Stimulated activated CD8-positive, alpha-beta memory T cell treated with anti-CD3 and anti-CD28 coated beads, Interleukin-7, amount 100 ng/mL, for 48 hours (primary cell): ENCODE results near the gene EPB41L2.
"Not testable (repeated sequence)": the region's sequence is repeated elsewhere in the genome, so short reads cannot be mapped to it uniquely, and the experiment has no call there.

Experiments
- DNase-seq, 2 donors: peaks; one replicate each; pipeline ENCODE4 v3.0.0-alpha.2; 2020; ENCODE audit warnings: low read depth in 1 of 2; ENCODE audit errors: extremely low read depth in 1 of 2

EPB41L2 gene

DNA sequence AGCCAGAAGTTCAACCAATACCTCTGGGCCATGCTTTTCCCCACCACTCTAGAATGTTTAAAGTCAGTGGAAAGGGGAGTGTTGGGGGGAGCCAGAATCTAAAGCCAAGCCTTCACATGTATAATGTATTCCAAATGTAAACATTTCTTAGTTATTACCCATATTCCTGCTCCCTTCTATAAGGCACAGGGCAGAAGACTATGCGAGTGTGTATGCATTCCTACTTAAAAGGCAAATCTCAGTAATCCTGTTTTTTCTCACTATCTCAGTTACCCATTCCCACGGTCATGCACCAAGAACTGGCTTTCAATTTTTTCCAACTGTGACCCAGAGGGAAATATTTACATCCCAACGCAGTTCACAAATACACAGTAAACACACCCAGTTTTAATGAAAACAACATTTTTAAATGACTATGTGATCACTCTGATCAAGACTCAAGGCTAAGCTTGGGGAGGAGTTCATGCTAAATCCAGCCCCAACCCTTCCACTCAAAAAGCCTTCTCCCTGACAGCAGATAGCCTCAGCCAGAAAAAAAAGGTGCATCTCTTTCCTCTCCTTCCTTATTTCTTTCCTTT is 57.5 kb downstream of the EPB41L2 start:
- no peak for DNase-seq

DNA sequence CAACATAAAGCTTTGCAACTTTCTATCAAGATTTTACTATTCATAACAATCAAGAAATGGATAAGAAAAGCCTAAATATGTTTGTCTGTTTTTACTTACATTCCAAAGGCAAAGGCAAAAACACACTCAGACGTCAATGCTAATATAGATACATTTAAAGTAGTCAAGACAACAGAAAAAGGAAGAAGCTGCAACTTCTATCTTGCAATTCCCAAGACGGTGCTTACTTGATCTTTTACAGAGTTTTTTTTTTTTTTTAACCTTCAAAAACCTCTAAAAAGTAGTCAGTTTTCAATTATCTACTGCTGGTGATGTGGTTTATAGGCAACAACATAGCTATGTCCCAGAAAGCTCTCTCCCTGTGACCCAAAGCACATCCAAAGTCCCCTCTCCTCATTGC is 58.1 kb downstream of the EPB41L2 start:
- DNase-seq, result no peak

DNA sequence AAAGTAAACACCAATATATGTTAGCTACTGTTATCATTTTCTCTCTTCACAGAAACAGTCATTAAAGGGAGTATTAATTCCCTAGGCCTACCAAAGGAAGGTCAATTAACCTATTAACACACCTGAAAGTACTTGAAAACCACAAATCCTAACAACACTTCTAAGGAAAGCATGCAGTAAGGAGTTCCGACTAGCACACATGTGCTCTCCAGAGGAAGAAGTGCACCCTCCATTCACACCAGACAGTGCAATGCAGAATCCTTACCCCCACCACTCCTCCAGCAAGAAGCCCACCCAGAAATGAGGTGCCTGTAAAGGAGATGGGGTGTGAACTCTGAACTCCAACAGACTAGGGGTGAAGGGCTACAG is 58.7 kb downstream of the EPB41L2 start:
- DNase-seq, result no peak

DNA sequence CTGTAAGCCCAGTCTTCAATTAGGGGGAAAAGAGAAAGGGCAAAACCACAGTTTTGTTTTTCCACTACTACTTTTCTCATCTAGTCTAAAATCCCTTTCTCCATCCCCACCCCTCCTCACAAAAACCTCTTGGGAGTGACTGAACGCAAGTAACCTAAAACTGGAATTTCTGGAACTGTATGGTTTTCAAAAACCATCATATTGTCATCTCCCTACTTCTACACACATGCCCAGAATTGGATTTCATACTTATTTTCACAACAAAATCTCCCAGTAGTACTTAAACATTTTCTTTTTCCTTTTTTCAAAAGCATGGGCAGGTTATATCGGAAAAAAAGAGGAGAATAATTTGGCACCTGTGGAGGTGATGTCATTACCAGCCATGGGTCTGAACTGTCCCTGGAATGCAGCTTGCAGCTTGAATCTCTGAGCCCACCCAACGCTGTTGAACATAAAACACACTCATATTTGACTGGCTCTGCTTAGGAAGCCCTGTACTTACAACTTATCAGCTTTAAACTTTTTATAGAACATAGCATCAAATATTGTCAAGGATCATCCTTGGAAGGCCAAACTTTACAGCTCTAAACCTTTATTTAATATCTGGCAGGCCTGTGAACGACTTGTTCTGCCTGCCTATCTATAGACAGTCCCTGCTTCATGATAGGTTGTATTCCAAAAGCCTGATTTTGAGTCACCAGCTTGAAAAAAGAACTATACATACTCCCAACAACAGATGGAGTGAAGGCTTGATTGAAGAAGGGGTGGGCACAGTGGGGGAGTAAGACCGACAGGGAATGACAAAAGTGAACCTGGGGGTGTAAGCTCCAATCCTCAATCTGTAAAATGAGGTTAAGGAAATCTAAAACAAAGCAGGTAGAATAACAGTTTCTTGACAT is 59.3 kb downstream of the EPB41L2 start:
- no peak for DNase-seq

DNA sequence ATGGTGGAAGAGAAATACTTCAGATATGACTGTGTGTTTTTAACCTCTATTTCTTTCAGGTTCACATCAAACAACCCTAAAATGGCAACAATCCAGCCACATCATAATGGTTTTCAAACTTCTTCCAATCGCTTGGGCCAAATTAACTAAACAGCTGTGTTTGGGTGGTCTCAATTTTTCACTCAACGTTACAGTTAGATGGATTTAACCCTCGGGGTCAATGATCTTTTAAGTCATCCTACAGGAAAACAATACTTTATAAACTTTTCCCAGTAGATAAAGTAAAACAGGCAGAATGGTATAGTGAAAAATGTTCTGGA is 60.4 kb downstream of the EPB41L2 start:
- no peak for DNase-seq

DNA sequence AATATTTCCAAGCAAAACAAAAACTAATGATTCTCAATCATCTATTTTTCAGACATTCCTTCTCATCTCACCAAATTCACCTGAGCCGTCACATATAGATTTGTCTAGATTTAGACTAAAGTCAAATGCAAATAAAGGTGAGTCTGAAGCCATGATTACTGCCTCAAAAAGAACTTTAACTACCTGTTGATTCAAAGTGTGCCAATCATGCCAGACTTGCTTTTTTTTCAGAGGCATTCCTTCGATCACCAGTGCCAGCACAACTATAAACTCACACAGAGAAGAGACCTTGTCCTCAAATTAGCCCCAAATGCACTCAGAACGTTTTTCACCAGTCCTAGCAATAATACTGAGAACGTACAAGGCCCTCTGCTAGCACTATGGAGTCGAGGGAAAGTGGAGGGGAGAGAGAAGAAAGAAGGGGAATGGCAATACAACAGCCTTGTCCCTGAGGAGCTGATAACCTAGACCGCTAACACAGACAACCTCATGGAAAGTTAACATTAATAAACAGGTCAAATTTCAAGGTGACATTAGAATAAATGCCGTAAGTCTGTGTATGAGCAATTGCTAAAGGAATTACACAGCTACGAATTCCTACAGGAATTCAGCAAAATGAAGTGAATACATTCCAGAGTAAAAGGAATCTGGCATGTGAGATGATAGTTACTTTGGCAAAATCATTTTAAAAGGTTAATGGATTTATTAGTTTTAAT is 60.9 kb downstream of the EPB41L2 start:
- DNase-seq, result no peak

DNA sequence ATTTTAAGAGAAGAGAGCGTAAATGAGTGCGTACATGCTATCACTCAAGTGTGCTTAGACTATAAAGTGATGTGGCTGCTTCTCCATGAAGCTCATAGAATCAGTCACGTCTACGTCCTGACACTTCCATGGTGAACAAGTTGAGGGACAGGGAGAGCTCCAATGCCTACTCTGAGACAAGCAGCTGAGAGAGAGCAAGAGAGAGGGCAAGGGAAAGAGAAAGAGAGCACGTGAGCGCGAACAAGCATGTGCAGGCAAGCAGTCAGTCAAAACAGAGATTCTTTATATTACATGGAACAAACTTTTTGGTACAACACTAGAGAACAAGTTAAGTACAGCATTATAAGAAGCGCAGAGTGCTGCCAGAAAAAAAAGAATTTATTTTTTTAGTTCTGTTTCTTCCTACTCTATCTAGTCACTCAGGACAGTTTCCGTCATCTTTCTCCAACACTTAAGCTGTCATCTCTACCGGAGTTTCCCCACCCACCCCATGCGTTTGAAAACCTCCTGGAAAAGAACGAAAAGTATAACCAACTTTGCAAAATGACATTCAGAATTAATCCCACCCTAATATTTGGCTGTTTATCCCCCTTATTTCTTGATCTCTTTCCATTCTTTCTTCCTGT is 61.8 kb downstream of the EPB41L2 start:
- no peak for DNase-seq

DNA sequence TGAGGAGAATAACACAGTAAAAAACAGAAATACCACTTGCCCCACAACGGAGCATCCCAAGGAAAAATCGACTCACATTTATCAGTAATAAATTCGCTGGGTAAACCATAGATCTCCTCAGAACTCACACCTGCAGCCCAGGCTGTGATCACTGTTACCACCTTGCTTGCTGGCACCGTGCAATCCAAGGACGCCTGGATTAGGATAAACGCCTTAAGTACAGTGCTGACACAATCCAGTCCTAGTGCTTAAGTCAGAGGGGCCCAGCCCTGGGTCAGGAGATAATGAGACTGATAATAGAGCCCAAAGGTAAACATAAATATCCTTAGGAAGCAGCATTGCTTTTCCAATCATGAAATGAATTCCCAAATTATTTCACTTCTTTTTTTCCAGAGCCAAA is 62.5 kb downstream of the EPB41L2 start:
- no peak for DNase-seq

DNA sequence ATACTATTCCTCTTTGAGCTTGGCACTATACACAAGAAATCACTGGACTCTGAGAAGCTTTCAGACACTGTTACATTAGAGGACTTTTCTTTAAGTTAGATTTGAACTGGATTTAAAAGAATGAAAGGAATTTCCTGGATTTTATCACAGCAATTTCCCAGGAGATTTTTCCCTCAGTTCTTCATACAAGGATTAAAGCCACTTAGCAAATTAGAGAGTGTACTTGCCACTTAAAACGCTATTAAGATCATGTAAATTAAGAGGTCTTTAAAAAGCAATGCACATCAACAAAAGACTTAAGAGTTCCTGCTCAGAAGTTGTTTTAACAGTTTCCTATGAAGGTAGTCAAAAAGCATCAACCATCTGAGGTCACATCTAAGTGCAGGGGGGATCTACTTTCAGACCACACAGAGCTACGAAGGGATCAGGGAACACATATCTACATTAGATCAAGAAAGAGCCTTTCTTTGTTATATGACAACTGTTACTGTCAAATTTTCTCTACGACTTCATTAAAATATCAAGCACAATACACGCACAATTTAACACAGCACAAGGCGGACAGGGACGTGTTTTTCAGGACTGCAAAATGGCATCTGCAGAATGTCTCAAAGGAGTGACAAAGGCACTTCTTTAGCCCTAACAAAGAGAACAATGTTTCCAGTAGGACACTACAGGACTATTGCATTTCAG is 65.8 kb downstream of the EPB41L2 start:
- DNase-seq, result no peak

DNA sequence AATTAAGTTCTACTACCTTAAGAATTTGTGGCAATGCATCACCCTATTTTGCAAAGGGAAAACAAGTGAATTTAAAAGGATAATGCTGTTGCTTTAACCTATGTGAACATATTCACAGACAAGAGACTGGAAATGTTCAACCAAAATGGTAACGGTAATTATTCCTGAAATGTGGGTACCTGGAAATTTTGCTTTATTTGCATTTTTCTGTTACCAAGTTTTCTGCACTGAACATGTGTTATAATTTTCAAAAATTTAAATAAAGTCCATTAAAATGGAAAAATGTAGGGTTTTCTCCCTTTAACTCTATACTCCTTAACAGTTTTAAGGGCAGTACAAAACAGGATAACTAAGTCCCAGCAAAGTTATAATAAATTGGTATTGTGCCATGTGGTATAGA is 66.4 kb downstream of the EPB41L2 start:
- DNase-seq, result no peak

DNA sequence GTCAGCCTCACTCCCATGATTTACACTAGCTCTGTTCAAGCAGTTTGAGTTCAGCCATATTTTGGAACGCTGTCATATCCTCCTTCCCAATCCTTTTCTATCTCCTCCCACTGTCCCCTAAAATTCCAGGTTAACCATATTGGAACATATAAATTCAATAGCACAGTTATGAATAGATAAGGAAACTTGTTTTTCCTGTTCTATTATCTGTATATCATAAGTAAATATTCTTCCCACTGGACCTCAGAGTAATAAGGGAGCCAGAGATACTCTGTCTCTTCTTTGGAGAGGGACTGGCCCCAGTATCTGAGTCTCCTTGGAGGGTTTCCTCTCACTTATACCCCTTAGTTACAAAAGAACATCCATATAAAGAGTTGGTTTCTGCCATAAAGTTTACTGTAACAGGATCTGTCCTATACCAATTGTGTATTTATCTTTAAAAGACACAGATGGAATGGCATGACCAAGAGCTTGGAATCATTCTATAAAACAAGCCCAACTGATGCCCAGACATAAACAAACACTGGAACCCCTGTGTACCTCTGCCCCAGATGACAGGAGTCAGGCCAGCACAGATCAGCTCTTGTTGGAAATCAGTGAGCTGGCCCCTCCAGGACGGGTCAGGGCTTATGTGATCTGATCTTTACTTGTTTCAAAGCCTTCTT is 67.1 kb downstream of the EPB41L2 start:
- DNase-seq, result no peak

DNA sequence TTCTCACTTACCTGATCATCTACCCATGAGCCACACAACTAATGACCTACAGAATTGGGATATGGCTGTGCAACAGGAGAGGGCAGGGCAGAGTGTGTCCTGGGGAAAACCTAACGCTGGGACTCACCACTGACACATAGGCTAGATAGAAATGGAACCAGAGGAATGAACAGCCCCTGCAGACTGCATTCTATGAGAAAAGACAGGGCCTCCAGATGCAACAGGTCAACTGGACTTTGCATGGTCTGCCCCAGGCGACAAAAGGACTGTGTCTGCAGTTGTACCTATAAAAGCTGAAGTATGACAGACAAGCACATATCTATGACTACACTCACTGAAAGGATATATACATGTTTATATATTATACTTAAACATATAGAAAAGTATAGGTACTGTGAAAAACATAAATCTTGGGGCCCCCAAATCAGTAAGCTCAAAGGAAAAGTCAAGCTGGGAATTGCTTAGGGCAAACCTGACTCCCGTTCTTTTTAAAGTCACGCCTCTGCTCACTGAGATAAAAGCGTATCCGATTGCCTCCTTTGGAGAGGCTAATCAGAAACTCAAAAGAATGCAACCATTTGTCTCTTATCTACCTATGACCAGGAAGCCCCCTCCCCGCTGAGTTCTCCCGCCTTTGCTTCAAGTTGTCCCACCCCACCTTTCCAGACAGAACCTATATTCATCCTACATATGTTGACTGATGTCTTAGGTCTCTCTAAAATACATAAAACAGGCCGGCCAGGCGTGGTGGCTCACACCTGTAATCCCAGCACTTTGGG is 68.5 kb downstream of the EPB41L2 start:
- no peak for DNase-seq

DNA sequence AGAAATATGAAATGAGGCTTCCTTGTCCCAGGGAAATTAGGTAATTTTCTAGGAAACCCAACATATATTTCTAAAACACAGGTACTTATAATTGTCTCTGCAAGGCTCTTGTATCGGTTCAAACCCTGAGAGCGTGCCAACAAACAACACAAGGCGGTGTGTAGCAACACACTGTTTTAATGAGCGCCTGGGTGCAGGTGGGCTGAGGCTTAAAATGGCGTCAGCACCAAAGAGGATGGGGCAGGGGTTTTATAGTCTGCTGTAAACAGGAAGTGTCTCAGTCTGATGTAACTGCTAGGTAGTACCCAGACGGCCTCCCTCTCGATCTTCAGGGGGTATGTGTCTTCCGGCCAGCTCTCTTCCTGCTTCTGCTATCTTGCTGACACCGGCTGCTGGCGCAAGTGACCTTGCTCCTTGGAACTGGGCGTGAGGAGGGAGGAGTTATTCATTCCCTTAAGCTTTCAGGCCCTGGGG is 69.7 kb downstream of the EPB41L2 start:
- no peak for DNase-seq

DNA sequence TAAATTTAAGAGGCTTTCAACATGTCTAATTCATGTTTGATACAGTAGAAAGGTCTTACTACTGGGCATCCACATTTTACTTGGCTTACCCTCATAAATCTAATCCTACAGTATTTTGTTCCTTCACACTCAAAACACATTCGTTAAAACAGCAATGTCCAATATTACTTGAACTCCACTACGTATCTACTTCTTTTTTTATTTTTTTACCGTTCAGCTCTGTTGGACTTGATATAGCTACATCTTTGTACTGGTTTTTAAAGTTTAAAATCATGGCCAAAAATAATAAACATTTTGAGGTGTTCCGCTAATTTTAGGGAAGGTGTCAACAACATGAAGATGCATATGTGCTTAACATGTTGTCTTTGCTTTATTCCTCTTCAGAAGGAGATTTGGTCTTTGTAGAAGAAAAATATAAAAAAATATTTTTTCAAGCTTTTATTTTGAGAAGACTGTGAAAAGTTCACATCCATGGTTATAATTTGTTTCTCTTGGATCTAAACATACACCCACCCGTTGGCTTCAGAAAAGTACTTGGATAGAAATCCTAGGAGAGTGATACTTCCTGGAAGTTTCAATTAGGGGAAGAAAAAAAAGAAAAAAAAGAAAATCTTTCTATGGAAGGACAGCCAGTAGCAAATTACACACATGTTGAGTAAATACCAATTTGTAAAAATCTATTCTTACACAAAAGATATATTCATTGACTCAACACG is 71.5 kb downstream of the EPB41L2 start:
- no peak for DNase-seq

DNA sequence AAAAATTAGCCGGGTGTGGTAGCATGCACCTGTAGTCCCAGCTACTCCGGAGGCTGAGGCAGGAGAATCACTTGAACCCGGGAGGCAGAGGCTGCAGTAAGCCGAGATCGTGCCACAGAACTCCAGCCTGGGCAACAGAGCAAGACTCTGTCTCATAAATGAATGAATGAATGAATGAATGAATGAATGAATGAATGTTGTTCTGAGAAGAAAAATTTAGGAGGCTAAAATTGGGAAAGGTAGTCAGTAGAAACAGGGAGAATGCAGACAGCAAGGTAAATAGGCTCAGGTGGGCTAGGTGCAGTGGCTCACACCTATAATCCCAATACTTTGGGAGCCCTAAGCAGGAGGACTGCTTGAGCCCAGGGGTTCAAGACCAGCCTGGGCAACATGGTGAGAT is 75.5 kb downstream of the EPB41L2 start:
- DNase-seq, result not testable (repeated sequence)

DNA sequence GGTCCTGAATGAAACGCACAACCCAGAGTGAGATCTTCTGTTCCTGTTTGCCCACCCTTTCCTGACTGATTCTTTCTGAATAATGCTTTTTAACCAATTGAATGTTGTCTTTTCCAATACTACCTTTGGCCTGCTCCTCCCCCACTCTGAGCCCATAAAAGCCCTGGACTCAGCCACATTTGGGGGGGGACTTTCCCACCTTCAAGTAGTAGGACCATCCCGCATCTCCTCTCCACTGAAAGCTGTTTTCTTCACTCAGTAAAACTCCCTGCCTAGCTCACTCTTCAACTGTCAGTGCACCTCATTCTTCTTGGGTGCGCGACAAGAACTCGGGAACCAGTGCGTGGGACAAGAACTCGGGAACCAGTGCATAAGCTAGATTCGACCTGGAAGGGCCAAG is 77.9 kb downstream of the EPB41L2 start:
- no peak for DNase-seq

DNA sequence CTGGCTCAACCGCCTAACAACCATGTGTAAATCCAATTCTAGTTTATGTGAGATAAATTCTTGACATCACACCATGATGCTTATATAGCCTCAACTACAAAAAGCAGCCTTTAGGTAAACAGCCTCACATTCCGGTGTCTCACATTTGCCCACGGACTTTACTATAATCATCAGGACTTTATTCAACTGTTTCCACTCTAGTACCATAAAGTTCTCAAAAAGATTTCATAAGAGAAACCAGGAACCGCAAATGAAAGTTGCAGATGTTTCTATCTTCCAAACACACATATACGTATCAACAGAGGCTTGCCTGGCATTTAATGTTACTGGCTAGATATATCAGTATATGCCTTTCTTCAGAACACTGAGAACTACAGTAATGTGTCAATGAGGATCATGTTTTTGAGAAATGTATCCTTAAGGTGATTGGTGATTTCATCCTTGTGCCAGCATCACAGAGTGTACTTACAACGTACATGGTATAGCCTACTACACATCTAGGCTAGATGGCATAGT is 80.0 kb downstream of the EPB41L2 start:
- no peak for DNase-seq

DNA sequence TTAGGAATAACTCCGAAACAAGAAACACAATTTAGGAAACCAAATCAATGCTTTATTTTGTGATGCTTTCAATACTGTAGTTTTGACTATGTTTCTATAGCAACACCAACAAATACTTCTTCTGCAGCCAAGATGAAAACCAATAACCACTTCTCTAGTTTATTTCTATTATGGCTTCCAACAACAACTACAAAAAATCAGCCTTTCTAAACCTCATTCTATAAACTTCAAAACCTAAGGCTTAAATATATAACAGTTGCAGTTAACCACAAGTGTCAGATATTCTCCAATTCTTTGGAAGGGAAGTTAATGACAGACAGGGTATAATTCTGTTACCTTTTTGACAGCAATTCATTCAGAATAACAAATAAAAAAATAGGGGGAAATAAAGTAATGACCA is 80.9 kb downstream of the EPB41L2 start:
- no peak for DNase-seq

DNA sequence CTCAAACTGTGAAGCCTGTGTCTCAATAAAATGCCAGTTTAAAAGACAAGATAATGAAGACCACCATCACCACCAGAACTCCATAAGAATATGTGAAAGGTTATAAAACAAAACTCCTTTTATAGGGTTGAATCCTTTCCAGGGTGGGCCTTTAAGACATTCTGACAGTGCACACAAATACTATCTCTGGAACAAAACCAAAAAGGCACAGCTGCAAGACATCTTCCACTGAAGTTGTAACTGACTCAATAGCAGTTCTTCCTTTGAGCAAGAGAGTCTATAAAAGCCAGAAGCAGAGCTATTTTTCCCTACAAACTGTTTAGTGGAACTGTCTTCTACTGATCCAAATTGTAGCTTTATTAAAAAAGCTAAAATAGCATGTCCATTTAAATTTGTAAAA is 81.6 kb downstream of the EPB41L2 start:
- DNase-seq, result no peak
